GM12865 (cell line): ENCODE measurements around the gene UBE2E3.
A peak's percentile ranks its signal among the peaks of the same experiment; 100 is the strongest.

ENCODE experiments used
- DNase-seq: peaks from one replicate; pipeline ENCODE4 v3.0.0; 2010; ENCODE audit warnings: low read depth
- H3K4me3 ChIP-seq: 2 replicates; pipeline ENCODE4 v1.5.1; 2011; ENCODE audit warnings: mild to moderate bottlenecking, low read depth, low read length, control low read depth
- TF ChIP-seq, protein P1 (sequence below): IDR thresholded peaks from 2 replicates; pipeline ENCODE4 v1.5.1; 2011; ENCODE audit warnings: low read length, control low read depth, low read depth, inconsistent platforms; ENCODE audit not compliant: insufficient read depth; ENCODE audit errors: missing control alignments

The UBE2E3 gene

GRCh38 chr2:180959787-180960186 is 20.6 kb upstream of the UBE2E3 start:
- TF ChIP-seq, protein P1, sequence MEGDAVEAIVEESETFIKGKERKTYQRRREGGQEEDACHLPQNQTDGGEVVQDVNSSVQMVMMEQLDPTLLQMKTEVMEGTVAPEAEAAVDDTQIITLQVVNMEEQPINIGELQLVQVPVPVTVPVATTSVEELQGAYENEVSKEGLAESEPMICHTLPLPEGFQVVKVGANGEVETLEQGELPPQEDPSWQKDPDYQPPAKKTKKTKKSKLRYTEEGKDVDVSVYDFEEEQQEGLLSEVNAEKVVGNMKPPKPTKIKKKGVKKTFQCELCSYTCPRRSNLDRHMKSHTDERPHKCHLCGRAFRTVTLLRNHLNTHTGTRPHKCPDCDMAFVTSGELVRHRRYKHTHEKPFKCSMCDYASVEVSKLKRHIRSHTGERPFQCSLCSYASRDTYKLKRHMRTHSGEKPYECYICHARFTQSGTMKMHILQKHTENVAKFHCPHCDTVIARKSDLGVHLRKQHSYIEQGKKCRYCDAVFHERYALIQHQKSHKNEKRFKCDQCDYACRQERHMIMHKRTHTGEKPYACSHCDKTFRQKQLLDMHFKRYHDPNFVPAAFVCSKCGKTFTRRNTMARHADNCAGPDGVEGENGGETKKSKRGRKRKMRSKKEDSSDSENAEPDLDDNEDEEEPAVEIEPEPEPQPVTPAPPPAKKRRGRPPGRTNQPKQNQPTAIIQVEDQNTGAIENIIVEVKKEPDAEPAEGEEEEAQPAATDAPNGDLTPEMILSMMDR, result no peak
- DNase-seq, result peak; percentile 26
- no peak overlapping the region for H3K4me3 ChIP-seq

DNA sequence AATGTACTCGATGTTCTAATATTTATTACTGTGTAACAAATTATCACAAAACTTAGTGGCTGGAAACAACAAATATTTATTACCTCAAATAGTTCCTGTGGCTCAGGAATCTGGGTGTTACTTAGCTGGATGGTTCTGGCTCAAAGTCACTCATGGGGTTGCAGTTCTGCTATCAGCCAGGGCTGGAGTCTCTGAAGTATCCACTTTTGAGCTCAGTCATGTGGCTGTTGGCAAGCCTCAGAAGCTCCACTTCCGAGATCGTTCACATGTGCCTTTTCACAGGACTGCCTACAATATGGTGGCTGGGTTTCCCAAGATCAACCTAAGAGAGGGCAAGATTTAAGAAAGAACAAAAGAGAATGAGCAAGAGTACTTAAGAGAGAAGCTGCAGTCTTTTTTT is 19.4 kb upstream of the UBE2E3 start:
- TF ChIP-seq, protein P1, result no peak
- no peak overlapping the region for H3K4me3 ChIP-seq
- no peak for DNase-seq

GRCh38 chr2:180962727-180963314 is 17.6 kb upstream of the UBE2E3 start:
- TF ChIP-seq, protein P1, result no peak
- no peak for DNase-seq

DNA sequence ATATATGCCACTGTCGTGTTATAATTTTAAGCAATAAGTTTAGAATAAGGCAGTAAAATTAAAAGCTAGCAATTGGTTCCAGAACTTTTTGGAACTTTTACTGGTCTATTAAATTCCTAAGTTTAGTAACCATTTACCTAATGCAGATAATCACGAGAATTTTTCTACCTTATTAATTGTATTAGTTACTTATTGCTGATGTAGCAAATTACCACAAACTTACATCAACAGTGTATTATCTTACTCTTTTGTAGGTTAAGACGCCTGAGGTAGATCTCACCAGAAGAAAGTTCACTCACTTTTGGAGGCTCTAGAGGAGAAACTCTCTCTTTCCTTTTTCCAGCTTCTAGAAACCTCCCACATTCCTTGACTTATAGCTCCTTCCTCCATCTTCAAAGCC is 14.0 kb upstream of the UBE2E3 start:
- no peak for DNase-seq
- TF ChIP-seq, protein P1, result no peak
- no peak overlapping the region for H3K4me3 ChIP-seq

More at GRCh38 chr2:180962727-180963314, 17.6 kb upstream of the UBE2E3 start:
- H3K4me3 ChIP-seq, result no peak overlapping the region

GRCh38 chr2:180969124-180969523 is 11.3 kb upstream of the UBE2E3 start:
- TF ChIP-seq, protein P1, result no peak
- no peak for DNase-seq
- no peak overlapping the region for H3K4me3 ChIP-seq

GRCh38 chr2:180970016-180970415 is 10.4 kb upstream of the UBE2E3 start:
- no peak for DNase-seq
- no peak overlapping the region for H3K4me3 ChIP-seq
- TF ChIP-seq, protein P1, result no peak

DNA sequence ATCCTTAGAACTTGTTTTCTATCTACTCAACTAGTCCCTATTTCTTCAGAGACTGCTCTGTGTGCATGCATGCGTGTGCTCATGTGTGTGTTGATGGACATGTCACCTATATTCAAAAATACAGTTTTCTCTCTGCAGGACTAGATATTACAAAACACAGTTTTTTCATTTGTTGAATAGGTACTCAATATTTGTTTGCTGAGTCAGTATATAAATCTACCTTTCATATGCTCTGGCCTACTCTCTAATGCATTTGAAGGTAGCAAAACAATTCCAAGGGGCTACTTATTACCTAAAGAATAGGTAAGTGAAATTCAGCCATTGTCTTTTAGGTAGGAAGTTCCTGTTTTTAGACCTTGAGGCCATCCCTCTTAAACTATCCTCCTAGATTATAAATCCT is 8.6 kb upstream of the UBE2E3 start:
- H3K4me3 ChIP-seq, result no peak overlapping the region
- DNase-seq, result no peak
- TF ChIP-seq, protein P1, result no peak
